H1 (cell line): ENCODE data around the gene CETN1. TPM values are rescaled to one million over a fixed set of nuclear protein-coding genes. Genes with fewer than 3 reads are reported as not detected.

Experiments
- CTCF ChIA-PET: fragments of 300-600 bp; sonication (Branson Sonifier 250); formaldehyde crosslinking; loops from one replicate; lab custom pipeline; 2021; ENCODE audit not compliant: partially characterized antibody; lab: Charles Lee
- POLR2A ChIA-PET: fragments of 300-600 bp; sonication (Branson Sonifier 250); formaldehyde crosslinking; loops from one replicate; lab custom pipeline; 2021; ENCODE audit warnings: inconsistent platforms; ENCODE audit not compliant: partially characterized antibody; lab: Charles Lee
- DNase-seq, 2 experiments: peaks; one replicate each; pipeline versions ENCODE4 v3.0.0 to v3.0.0-alpha.2; 2010 to 2022; ENCODE audit warnings: low spot score in 2 of 2, low read depth in 1 of 2, mixed read lengths in 1 of 2
- FAIRE-seq: peaks from 2 replicates; lab custom pipeline; 2011; peaks lifted over from hg19 to GRCh38; lab: Jason Lieb, UNC
- H2AFZ ChIP-seq: 2 replicates; pipeline ENCODE4 v1.8.1; 2012; ENCODE audit warnings: low read length, inconsistent platforms
- H2AK5ac ChIP-seq: 2 replicates; pipeline ENCODE4 v1.6.1; 2013; ENCODE audit warnings: low read depth, low read length
- H2BK120ac ChIP-seq: replicated peaks from 2 replicates; pipeline ENCODE3; 2013; ENCODE audit warnings: low read depth, low read length, inconsistent platforms
- H2BK12ac ChIP-seq: 2 replicates; pipeline ENCODE4 v1.6.1; 2013; ENCODE audit warnings: low read depth, low read length
- H2BK15ac ChIP-seq: 2 replicates; pipeline ENCODE4 v1.6.1; 2013; ENCODE audit warnings: low read length
- H2BK20ac ChIP-seq: 2 replicates; pipeline ENCODE4 v1.6.1; 2013; ENCODE audit warnings: low read length
- H2BK5ac ChIP-seq: 2 replicates; pipeline ENCODE4 v1.6.1; 2013; ENCODE audit warnings: low read depth, low read length
- H3K14ac ChIP-seq: 2 replicates; pipeline ENCODE4 v1.6.1; 2013; ENCODE audit warnings: inconsistent platforms; ENCODE audit not compliant: insufficient read length
- H3K18ac ChIP-seq: 2 replicates; pipeline ENCODE4 v1.6.1; 2013; ENCODE audit warnings: low read length; ENCODE audit errors: extremely low read depth
- H3K23ac ChIP-seq: 2 replicates; pipeline ENCODE4 v1.6.1; 2013; ENCODE audit warnings: inconsistent platforms; ENCODE audit not compliant: insufficient read length
- H3K23me2 ChIP-seq: 2 replicates; pipeline ENCODE4 v1.6.1; 2013; ENCODE audit warnings: low read depth, low read length
- H3K27ac ChIP-seq: 2 replicates; pipeline ENCODE4 v1.6.1; 2011; ENCODE audit warnings: low read depth, low read length, inconsistent platforms
- H3K27me3 ChIP-seq, 4 experiments: replicated peaks in 1 of 4; 1 replicate in 1 of 4; 2 replicates in 3 of 4; pipeline versions ENCODE4 v1.6.1 to v1.8.1; 2011 to 2013; ENCODE audit warnings: low read length in 3 of 4, mild to moderate bottlenecking in 3 of 4, inconsistent platforms in 2 of 4, mixed read lengths in 2 of 4, moderate library complexity in 1 of 4; ENCODE audit not compliant: control insufficient read depth in 3 of 4, insufficient read depth in 3 of 4; ENCODE audit errors: extremely low read depth in 1 of 4
- H3K36me3 ChIP-seq, 4 experiments: 2 replicates each; pipeline versions ENCODE4 v1.6.1 to v1.8.1; 2011 to 2013; ENCODE audit warnings: mild to moderate bottlenecking in 4 of 4, low read length in 3 of 4, moderate library complexity in 2 of 4, control low read depth in 1 of 4, inconsistent platforms in 1 of 4; ENCODE audit not compliant: insufficient read depth in 4 of 4, control insufficient read depth in 2 of 4
- H3K4ac ChIP-seq: replicated peaks from 2 replicates; pipeline ENCODE3; 2013; ENCODE audit warnings: low read length, low read depth, mixed read lengths, inconsistent platforms; ENCODE audit not compliant: insufficient read length
- H3K4me1 ChIP-seq, 4 experiments: replicated peaks in 1 of 4; 1 replicate in 1 of 4; 2 replicates in 3 of 4; pipeline versions ENCODE4 v1.6.1 to v1.8.1; 2011 to 2013; ENCODE audit warnings: low read length in 3 of 4, inconsistent platforms in 2 of 4, mixed read lengths in 1 of 4; ENCODE audit not compliant: insufficient read depth in 4 of 4, control insufficient read depth in 3 of 4
- H3K4me2 ChIP-seq, 2 experiments: 2 replicates each; pipeline versions ENCODE4 v1.6.1 to v1.8.1; 2011 to 2013; ENCODE audit warnings: low read depth in 2 of 2, low read length in 2 of 2, control low read depth in 1 of 2, inconsistent platforms in 1 of 2, mild to moderate bottlenecking in 1 of 2; ENCODE audit not compliant: insufficient read depth in 1 of 2
- H3K4me3 ChIP-seq, 4 experiments: fragments of 200-600, 300-600 bp in 1 of 4; sonication (generic), shearing (Covaris generic), sonication (Bioruptor Twin) in 1 of 4; 2 replicates each; pipeline versions ENCODE4 v1.5.1 to v1.8.1; 2011 to 2016; ENCODE audit warnings: low read length in 4 of 4, low read depth in 3 of 4, control low read depth in 2 of 4, inconsistent platforms in 2 of 4, mild to moderate bottlenecking in 2 of 4, mixed read lengths in 1 of 4, moderate library complexity in 1 of 4; ENCODE audit not compliant: insufficient read depth in 2 of 4; ENCODE audit errors: extremely low read depth in 1 of 4
- H3K56ac ChIP-seq: replicated peaks from 2 replicates; pipeline ENCODE3; 2013; ENCODE audit warnings: low read depth, mild to moderate bottlenecking, mixed read lengths, low read length, inconsistent platforms; ENCODE audit not compliant: insufficient read length
- H3K79me1 ChIP-seq: 2 replicates; pipeline ENCODE4 v1.6.1; 2013; ENCODE audit warnings: low read depth, low read length, control low read depth
- H3K79me2 ChIP-seq, 2 experiments: 2 replicates each; pipeline versions ENCODE4 v1.6.1 to v1.8.1; 2012 to 2013; ENCODE audit warnings: low read length in 2 of 2, mild to moderate bottlenecking in 2 of 2, inconsistent platforms in 1 of 2; ENCODE audit not compliant: insufficient read depth in 2 of 2, control insufficient read depth in 1 of 2
- H3K9ac ChIP-seq, 4 experiments: replicated peaks in 1 of 4; 1 replicate in 1 of 4; 2 replicates in 3 of 4; pipeline versions ENCODE4 v1.6.1 to v1.8.1; 2011 to 2013; ENCODE audit warnings: low read depth in 3 of 4, low read length in 3 of 4, control low read depth in 2 of 4, mild to moderate bottlenecking in 2 of 4, moderate library complexity in 2 of 4, inconsistent platforms in 1 of 4; ENCODE audit errors: extremely low read depth in 1 of 4
- H3K9me3 ChIP-seq, 2 experiments: 2 replicates each; pipeline versions ENCODE4 v1.6.1 to v1.8.1; 2012 to 2013; ENCODE audit warnings: mild to moderate bottlenecking in 2 of 2, moderate library complexity in 2 of 2, control low read depth in 1 of 2, inconsistent platforms in 1 of 2, low read depth in 1 of 2, low read length in 1 of 2, mixed read lengths in 1 of 2; ENCODE audit not compliant: insufficient read depth in 2 of 2
- H4K20me1 ChIP-seq, 2 experiments: replicated peaks in 1 of 2; 2 replicates each; pipeline versions ENCODE3 to v1.8.1; 2011 to 2013; ENCODE audit warnings: inconsistent platforms in 2 of 2, low read length in 2 of 2, mild to moderate bottlenecking in 1 of 2; ENCODE audit not compliant: insufficient read depth in 2 of 2, control insufficient read depth in 1 of 2
- H4K5ac ChIP-seq: 2 replicates; pipeline ENCODE4 v1.6.1; 2013; ENCODE audit warnings: low read length, low read depth, mixed read lengths, inconsistent platforms; ENCODE audit not compliant: insufficient read length
- H4K8ac ChIP-seq: 2 replicates; pipeline ENCODE4 v1.8.0; 2013; ENCODE audit warnings: mild to moderate bottlenecking, moderate library complexity, low read length, inconsistent platforms; ENCODE audit not compliant: insufficient read depth; ENCODE audit errors: extremely low read depth
- H4K91ac ChIP-seq: replicated peaks from 2 replicates; pipeline ENCODE3; 2013; ENCODE audit warnings: low read length, mixed read lengths, inconsistent platforms; ENCODE audit not compliant: insufficient read length
- CBX5 ChIP-seq: fragments of 300-800, 300-1000 bp; sonication (generic); IDR thresholded peaks from 2 replicates; pipeline ENCODE4 v1.7.1; 2016; ENCODE audit warnings: antibody characterized with exemption, low read length, low read depth
- CTBP2 ChIP-seq: IDR thresholded peaks from 2 replicates; pipeline ENCODE4 v1.7.0; 2011; ENCODE audit warnings: borderline replicate concordance, mild to moderate bottlenecking, moderate library complexity, mixed read lengths, low read length; ENCODE audit not compliant: insufficient read depth, insufficient read length
- E2F6 ChIP-seq: IDR thresholded peaks from 2 replicates; pipeline ENCODE4 v1.6.1; 2012; ENCODE audit warnings: inconsistent platforms
- EP300 ChIP-seq, 2 experiments: IDR thresholded peaks; 1 replicate in 1 of 2; 2 replicates in 1 of 2; pipeline ENCODE4 v1.6.1; 2011 to 2012; ENCODE audit warnings: low read depth in 2 of 2, low read length in 2 of 2, mild to moderate bottlenecking in 2 of 2, borderline replicate concordance in 1 of 2, inconsistent platforms in 1 of 2, moderate library complexity in 1 of 2
- GTF2F1 ChIP-seq: IDR thresholded peaks from 2 replicates; pipeline ENCODE4 v1.6.1; 2012; ENCODE audit warnings: low read depth, low read length, improper control_type of control experiment, borderline replicate concordance
- NANOG ChIP-seq: IDR thresholded peaks from 2 replicates; pipeline ENCODE4 v1.6.1; 2011; ENCODE audit warnings: low read length, low read depth, mild to moderate bottlenecking, inconsistent platforms; ENCODE audit not compliant: insufficient read depth, poor library complexity, severe bottlenecking
- POLR2A ChIP-seq, 2 experiments: IDR thresholded peaks; 1 replicate in 1 of 2; 2 replicates in 1 of 2; pipeline ENCODE4 v1.6.1; 2011; ENCODE audit warnings: low read depth in 2 of 2, low read length in 2 of 2, mild to moderate bottlenecking in 2 of 2; ENCODE audit errors: control extremely low read depth in 1 of 2
- RXRA ChIP-seq: IDR thresholded peaks from 2 replicates; pipeline ENCODE4 v1.6.1; 2011; ENCODE audit warnings: low read depth, mild to moderate bottlenecking, low read length, moderate library complexity; ENCODE audit not compliant: insufficient read depth
- SIN3A ChIP-seq, 2 experiments: IDR thresholded peaks in 1 of 2; conservative IDR thresholded peaks in 1 of 2; 2 replicates each; pipeline ENCODE4 v1.6.1; 2011 to 2012; ENCODE audit warnings: low read length in 2 of 2, improper control_type of control experiment in 1 of 2, low read depth in 1 of 2, mild to moderate bottlenecking in 1 of 2
- TCF12 ChIP-seq: IDR thresholded peaks from 2 replicates; pipeline ENCODE4 v1.6.1; 2011; ENCODE audit warnings: low read depth, mild to moderate bottlenecking, low read length
- ZNF274 ChIP-seq: IDR thresholded peaks from 2 replicates; pipeline ENCODE4 v1.7.0; 2012; ENCODE audit warnings: low read length, borderline replicate concordance; ENCODE audit errors: extremely low read depth
- WGBS, 2 experiments: shearing (Covaris generic) in 1 of 2; methylation state at CpG; one replicate each; pipeline versions ENCODE4 v1.1.6 to v1.1.7; 2013 to 2015; ENCODE audit warnings: low lambda C conversion rate in 2 of 2, mixed read lengths in 2 of 2, inconsistent platforms in 1 of 2, low coverage in 1 of 2, missing lambda C conversion rate in 1 of 2; ENCODE audit not compliant: insufficient replicate concordance in 2 of 2, insufficient coverage in 1 of 2, insufficient read length in 1 of 2; ENCODE audit errors: extremely low coverage in 1 of 2, missing lambda C conversion rate in 1 of 2; 5-methylcytosine and 5-hydroxymethylcytosine counted together
- polyA plus RNA-seq, 7 experiments: library from polyadenylated mRNA; depleted of rRNA in 3 of 7; stranded (reverse) in 5 of 7; unstranded in 2 of 7; fragments of >200 nt in 5 of 7; fragments of 200-250 nt in 2 of 7; gene quantifications; 1 replicate in 5 of 7; 2 replicates in 1 of 7; 4 replicates in 1 of 7; pipeline versions ENCODE4 v1.2.1 to v1.2.3, GENCODE V29; 2011 to 2013; ENCODE audit warnings: missing spikeins in 2 of 7, mixed read lengths in 2 of 7
- total RNA-seq: library from RNA; stranded (reverse); fragmentation: NEBNext Ultra II Directional; extraction: Animal tissue kit (Norgen Biotek cat#: 25700); gene quantifications from 2 replicates; pipeline ENCODE4 v1.2.1, GENCODE V29; 2021

The CETN1 gene
- total and polyA plus RNA-seq, 2 of the 8 experiments (the other 6 are each of a cell fraction or from before 2014, with no cell fraction given), result not detected

- H3K18ac ChIP-seq, result no peak overlapping the region
- H2BK5ac ChIP-seq, result no peak overlapping the region
- H2BK15ac ChIP-seq, result no peak overlapping the region
- H3K14ac ChIP-seq, result no peak overlapping the region
- no peak overlapping the region for H4K5ac ChIP-seq
- FAIRE-seq, result no peak
- H3K56ac ChIP-seq, result no peak overlapping the region
- H3K4me2 ChIP-seq, result no peak overlapping the region
- no peak overlapping the region for H2BK120ac ChIP-seq
- no peak overlapping the region for H3K4ac ChIP-seq
- H3K9ac ChIP-seq, result no peak overlapping the region
- H3K36me3 ChIP-seq, result no peaks in the 10 kb centered on the region
- H2BK20ac ChIP-seq, result no peak overlapping the region
- no peaks in the 10 kb centered on the region for H4K20me1 ChIP-seq
- H3K4me3 ChIP-seq, result no peak overlapping the region
- no peaks in the 10 kb centered on the region for H3K9me3 ChIP-seq
- H3K27ac ChIP-seq, result no peak overlapping the region
- H4K8ac ChIP-seq, result no peak overlapping the region
- no peak overlapping the region; the same call in 1 of the 2 replicates for H2AFZ ChIP-seq
- no peaks in the 10 kb centered on the region for H3K79me1 ChIP-seq
- DNase-seq, result no peak
- 86% methylated on average over 9 of the region's 9 CpGs; no CpG with 5 or more reads in 1 of the 2 experiments for WGBS, 2 experiments
- no peak overlapping the region for H2BK12ac ChIP-seq
- H3K27me3 ChIP-seq, result no peaks in the 10 kb centered on the region
- H3K4me1 ChIP-seq, result peaks cover 5 to 23% (median 22%) of the 10 kb centered on the region in 4 experiments; a peak in 5 of 7 replicates
- CTCF ChIA-PET, result interaction anchor here (0.7 to 1.7 kb wide), 6 partner anchors 8 to 96 kb away, joined by 3 read pairs; partner anchors contain the start of gene CETN1
- POLR2A ChIA-PET, result interaction anchor here (1.4 kb wide), 1 partner anchor 9 kb away, joined by 4 read pairs; no protein-coding TSS in a partner anchor
- no peak overlapping the region for H4K91ac ChIP-seq
- H2AK5ac ChIP-seq, result no peak overlapping the region
- no peak overlapping the region for H3K23ac ChIP-seq
- H3K79me2 ChIP-seq, result no peaks in the 10 kb centered on the region
- H3K23me2 ChIP-seq, result no peaks in the 10 kb centered on the region
- TF ChIP-seq NANOG (no peak), TCF12 (no peak), CTBP2 (no peak), GTF2F1 (no peak), RXRA (no peak), ZNF274 (no peak), CBX5 (no peak), POLR2A (IDR thresholded peaks at IDR 0.05; ENCODE audit: control extremely low read depth in 1 of 2, low read depth in 2 of 2, low read length in 2 of 2) (no peak), EP300 (IDR thresholded peaks at IDR 0.05; ENCODE audit: borderline replicate concordance in 1 of 2, low read depth in 2 of 2, low read length in 2 of 2) (no peak), E2F6 (no peak), SIN3A (conservative IDR thresholded peaks at IDR 0.05 in 1 of 2, IDR thresholded peaks at IDR 0.05 in 1 of 2; ENCODE audit: low read depth in 1 of 2, low read length in 2 of 2) (no peak)
Measured at GRCh38 chr18:572091-572830, 7.9 kb upstream of the CETN1 start.
